ENCODE data around the gene AKAP8L. TPM values are rescaled to one million over a fixed set of nuclear protein-coding genes. Genes with fewer than 3 reads are reported as not detected.

AKAP8L gene
- total RNA-seq, 1 experiment from 2014 or later, result 106 TPM

DNA sequence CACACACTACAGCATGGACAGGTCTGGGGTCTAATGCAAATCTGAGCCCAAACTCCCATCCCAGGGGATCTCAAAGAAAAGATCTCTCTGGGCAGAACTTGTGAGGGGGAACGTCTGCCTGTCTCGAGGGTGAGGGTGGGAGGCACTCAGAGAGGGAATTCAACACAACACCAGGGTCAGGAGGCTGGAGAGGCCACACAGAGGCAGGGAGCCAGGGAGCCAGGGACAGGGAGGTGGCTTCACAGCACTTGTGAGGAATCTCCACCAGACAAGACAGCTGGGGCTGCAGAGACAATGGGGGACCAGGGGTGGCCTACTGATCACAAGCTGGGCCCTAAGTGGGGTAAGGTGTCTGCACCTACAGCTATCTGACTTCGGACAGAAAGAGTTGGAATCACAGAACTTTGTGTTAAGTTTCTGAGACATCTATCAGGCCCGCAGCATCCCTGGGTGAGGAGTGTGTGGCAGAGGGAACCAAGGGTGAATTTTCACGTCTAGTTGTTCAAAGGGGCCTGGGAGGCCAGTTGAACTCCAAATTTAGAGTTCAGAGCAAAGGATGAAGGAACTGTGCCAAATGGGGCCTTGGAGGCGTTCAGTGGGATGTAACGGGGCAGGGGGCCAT lies 12.7 kb upstream of the AKAP8L start:
- ATAC-seq, result no peak
- Histone ChIP-seq H2AFZ (ENCODE audit: low read depth, low read length, poor library complexity, severe bottlenecking) (no peak overlapping the region), H3K9ac (ENCODE audit: low read length) (peak overlapping the region; percentile 87), H3K27me3 (ENCODE audit: insufficient read depth, low read length) (no peaks in the 10 kb centered on the region), H3K36me3 (ENCODE audit: control insufficient read depth in 1 of 2, insufficient read depth in 2 of 2, low read length in 2 of 2) (peaks cover 6 to 21% of the 10 kb centered on the region in 2 experiments; a peak in 3 of 4 replicates), H3K79me2 (ENCODE audit: insufficient read depth, low read length) (peaks cover 48% of the 10 kb centered on the region), H4K20me1 (ENCODE audit: insufficient read depth) (no peaks in the 10 kb centered on the region), H3K4me2 (ENCODE audit: low read length) (peak overlapping the region; percentile 85), H3K9me2 (ENCODE audit: insufficient read depth) (no peaks in the 10 kb centered on the region), H3K4me1 (ENCODE audit: control insufficient read depth in 1 of 2, insufficient read depth in 2 of 2, low read length in 2 of 2) (peaks cover 18 to 25% of the 10 kb centered on the region in 2 experiments), H3K4me3 (replicated peaks in 1 of 2; ENCODE audit: low read depth in 1 of 2, low read length in 2 of 2) (peak overlapping the region; percentile 71 to 91), H3K27ac (ENCODE audit: low read depth, low read length) (peak overlapping the region; percentile 67), H3K9me3 (ENCODE audit: control insufficient read depth in 1 of 2, insufficient read depth in 1 of 2, low read depth in 1 of 2, low read length in 2 of 2) (no peaks in the 10 kb centered on the region)
- DNase-seq (ENCODE audit: low read depth, low spot score), result no peak
- POLR2A ChIA-PET, result interaction anchor here (1.3 kb wide), 1 partner anchor 12 kb away, joined by 5 read pairs; the partner anchor contains the start of gene AKAP8L
- BruUV-seq (replicated peaks), result TSS peak; percentile 55
- CTCF ChIA-PET, result no interaction called here
- TF ChIP-seq ZNF274 (IDR thresholded peaks at IDR 0.05; ENCODE audit: low read depth, low read length) (no peak), EZH2 (IDR thresholded peaks at IDR 0.05) (no peak)
- intact Hi-C loops (cut with micrococcal nuclease), result no loop called here
- RAD21 ChIA-PET (ENCODE audit: low non-redundant PET in 1 of 2, low total read pairs in 2 of 2, uncharacterized antibody in 2 of 2, unreplicated experiment in 2 of 2), result no interaction called here

DNA sequence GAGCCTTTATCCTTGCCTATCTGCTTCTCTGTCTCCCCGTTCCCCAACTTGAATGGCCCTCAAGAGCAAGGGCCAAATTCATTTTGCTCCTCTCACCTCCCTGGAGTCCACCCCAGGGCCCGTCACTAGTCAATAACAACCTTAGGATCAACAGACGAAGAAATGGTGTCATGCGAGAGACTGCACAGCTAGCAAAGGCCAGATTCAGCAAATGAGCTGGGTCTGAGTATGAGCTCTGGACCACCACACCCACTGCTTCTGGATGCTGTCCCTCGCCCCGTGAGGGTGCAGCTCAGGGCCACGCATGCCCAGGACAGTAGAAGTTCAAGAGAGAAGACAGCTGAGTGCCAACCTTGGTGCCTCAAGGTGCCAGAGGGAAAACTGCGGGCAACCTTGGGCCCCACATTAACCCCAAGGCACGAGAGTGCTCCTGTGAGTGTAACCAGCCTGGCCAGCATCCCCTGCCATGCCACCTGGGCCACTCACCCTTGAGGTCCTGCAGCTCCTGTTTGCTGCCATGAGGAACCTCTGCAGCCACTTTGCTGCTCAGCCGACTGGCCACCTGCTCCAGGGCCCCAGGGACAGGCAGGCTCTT lies 11.8 kb upstream of the AKAP8L start:
- intact Hi-C loops (cut with micrococcal nuclease), result no loop called here
- POLR2A ChIA-PET, result interaction anchor here (1.3 kb wide), 1 partner anchor 11 kb away, joined by 5 read pairs; the partner anchor contains the start of gene AKAP8L
- Histone ChIP-seq H3K36me3 (ENCODE audit: control insufficient read depth in 1 of 2, insufficient read depth in 2 of 2, low read length in 2 of 2) (peaks cover 11 to 28% of the 10 kb centered on the region in 2 experiments; a peak in 3 of 4 replicates), H3K27ac (ENCODE audit: low read depth, low read length) (no peak overlapping the region), H3K9me3 (ENCODE audit: control insufficient read depth in 1 of 2, insufficient read depth in 1 of 2, low read depth in 1 of 2, low read length in 2 of 2) (no peaks in the 10 kb centered on the region), H3K9me2 (ENCODE audit: insufficient read depth) (no peaks in the 10 kb centered on the region), H3K4me2 (ENCODE audit: low read length) (peak overlapping the region; percentile 85), H4K20me1 (ENCODE audit: insufficient read depth) (no peaks in the 10 kb centered on the region), H3K9ac (ENCODE audit: low read length) (0 out of 2 replicates have a peak overlapping the region, but pooled peaks have one; percentile 87), H3K4me1 (ENCODE audit: control insufficient read depth in 1 of 2, insufficient read depth in 2 of 2, low read length in 2 of 2) (peaks cover 18 to 25% of the 10 kb centered on the region in 2 experiments), H3K27me3 (ENCODE audit: insufficient read depth, low read length) (no peaks in the 10 kb centered on the region), H2AFZ (ENCODE audit: low read depth, low read length, poor library complexity, severe bottlenecking) (no peak overlapping the region), H3K79me2 (ENCODE audit: insufficient read depth, low read length) (peaks cover 54% of the 10 kb centered on the region), H3K4me3 (replicated peaks in 1 of 2; ENCODE audit: low read depth in 1 of 2, low read length in 2 of 2) (peak overlapping the region; percentile 71 to 91)
- BruUV-seq (replicated peaks), result no TSS peak
- no peak for DNase-seq (ENCODE audit: low read depth, low spot score)
- TF ChIP-seq POLR2A (IDR thresholded peaks at IDR 0.05; ENCODE audit: borderline replicate concordance, extremely low read depth, insufficient read depth, insufficient read length) (no peak), SIN3A (IDR thresholded peaks at IDR 0.05; ENCODE audit: low read depth) (no peak), EZH2 (IDR thresholded peaks at IDR 0.05) (no peak), TCF7L2 (IDR thresholded peaks at IDR 0.05; ENCODE audit: borderline replicate concordance, extremely low read depth, insufficient read depth, insufficient read length) (no peak), FOSL1 (IDR thresholded peaks at IDR 0.05; ENCODE audit: low read depth) (no peak), CEBPB (IDR thresholded peaks at IDR 0.05; ENCODE audit: low read depth) (no peak)
- TF ChIP-seq, protein P1, sequence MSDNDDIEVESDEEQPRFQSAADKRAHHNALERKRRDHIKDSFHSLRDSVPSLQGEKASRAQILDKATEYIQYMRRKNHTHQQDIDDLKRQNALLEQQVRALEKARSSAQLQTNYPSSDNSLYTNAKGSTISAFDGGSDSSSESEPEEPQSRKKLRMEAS (IDR thresholded peaks at IDR 0.05), result no peak
- RAD21 ChIA-PET (ENCODE audit: low non-redundant PET in 1 of 2, low total read pairs in 2 of 2, uncharacterized antibody in 2 of 2, unreplicated experiment in 2 of 2), result no interaction called here
- CTCF ChIA-PET, result no interaction called here
- no peak for ATAC-seq

All from HCT116 (cell line).